Endodermal cell (in vitro differentiated cells): Measurements from ENCODE around the gene UMOD. TPM values are rescaled to one million over a fixed set of nuclear protein-coding genes. Genes with fewer than 3 reads are reported as not detected.

Experiments used
- DNase-seq: peaks from one replicate; pipeline ENCODE4 v3.0.0-alpha.2; 2017
- H3K27ac ChIP-seq: 2 replicates; pipeline ENCODE4 v1.5.1; 2013; ENCODE audit warnings: mild to moderate bottlenecking, low read depth, low read length, moderate library complexity
- H3K27me3 ChIP-seq: 2 replicates; pipeline ENCODE4 v1.6.1; 2013; ENCODE audit warnings: mild to moderate bottlenecking, low read length, moderate library complexity; ENCODE audit not compliant: insufficient read depth, control insufficient read depth, poor library complexity, severe bottlenecking
- H3K36me3 ChIP-seq: 2 replicates; pipeline ENCODE4 v1.7.0; 2013; ENCODE audit warnings: mild to moderate bottlenecking, low read length, moderate library complexity; ENCODE audit not compliant: control insufficient read depth, insufficient read depth
- H3K4me1 ChIP-seq: one replicate; pipeline ENCODE4 v1.7.0; 2013; ENCODE audit warnings: low read length; ENCODE audit not compliant: control insufficient read depth, insufficient read depth
- H3K4me3 ChIP-seq: 2 replicates; pipeline ENCODE4 v1.5.1; 2013; ENCODE audit warnings: mild to moderate bottlenecking, low read length, moderate library complexity
- H3K9ac ChIP-seq: 2 replicates; pipeline ENCODE4 v1.6.1; 2013; ENCODE audit warnings: mild to moderate bottlenecking, low read length, moderate library complexity; ENCODE audit not compliant: poor library complexity, severe bottlenecking; ENCODE audit errors: extremely low read depth
- H3K9me3 ChIP-seq: 2 replicates; pipeline ENCODE4 v1.6.1; 2013; ENCODE audit warnings: mild to moderate bottlenecking, low read length, moderate library complexity; ENCODE audit not compliant: control insufficient read depth
- H3K27ac Mint-ChIP-seq: 2 replicates; pipeline ENCODE4 v1.8.0; 2020; ENCODE audit warnings: mixed read lengths
- H3K27me3 Mint-ChIP-seq: 2 replicates; pipeline ENCODE4 v1.8.0; 2021; ENCODE audit warnings: mild to moderate bottlenecking, mixed read lengths; ENCODE audit not compliant: insufficient read depth
- H3K36me3 Mint-ChIP-seq: 2 replicates; pipeline ENCODE4 v1.8.0; 2020; ENCODE audit warnings: low read depth, mixed read lengths
- H3K4me1 Mint-ChIP-seq: 2 replicates; pipeline ENCODE4 v1.8.0; 2020; ENCODE audit warnings: mixed read lengths
- H3K4me3 Mint-ChIP-seq: 2 replicates; pipeline ENCODE4 v1.8.0; 2020; ENCODE audit warnings: mild to moderate bottlenecking, moderate library complexity, mixed read lengths
- H3K9me3 Mint-ChIP-seq: 2 replicates; pipeline ENCODE4 v1.8.0; 2020; ENCODE audit warnings: mild to moderate bottlenecking, mixed read lengths
- WGBS, 2 experiments: methylation state at CpG; one replicate each; pipeline versions ENCODE4 v1.1.5 to v1.1.7; 2013; ENCODE audit warnings: missing lambda C conversion rate in 2 of 2, mixed read lengths in 1 of 2; ENCODE audit not compliant: insufficient coverage in 1 of 2, insufficient read length in 1 of 2; 5-methylcytosine and 5-hydroxymethylcytosine counted together
- total RNA-seq, 2 donors: library from RNA; stranded (reverse); fragmentation: NEBNext Ultra II Directional in 1 of 2; extraction: Animal tissue kit (Norgen Biotek cat#: 25700) in 1 of 2; gene quantifications; 2 replicates in 1 of 2; 3 replicates in 1 of 2; pipeline ENCODE4 v1.2.1, GENCODE V29; 2021
- TF ChIP-seq, protein P1 (sequence below): fragments of 200-600 bp; sonication (generic); conservative IDR thresholded peaks from 2 replicates; pipeline ENCODE4 v1.5.0; 2021; ENCODE audit warnings: antibody characterized with exemption, mild to moderate bottlenecking

Gene UMOD
- total RNA-seq, 2 donors from 2014 or later: not detected

DNA sequence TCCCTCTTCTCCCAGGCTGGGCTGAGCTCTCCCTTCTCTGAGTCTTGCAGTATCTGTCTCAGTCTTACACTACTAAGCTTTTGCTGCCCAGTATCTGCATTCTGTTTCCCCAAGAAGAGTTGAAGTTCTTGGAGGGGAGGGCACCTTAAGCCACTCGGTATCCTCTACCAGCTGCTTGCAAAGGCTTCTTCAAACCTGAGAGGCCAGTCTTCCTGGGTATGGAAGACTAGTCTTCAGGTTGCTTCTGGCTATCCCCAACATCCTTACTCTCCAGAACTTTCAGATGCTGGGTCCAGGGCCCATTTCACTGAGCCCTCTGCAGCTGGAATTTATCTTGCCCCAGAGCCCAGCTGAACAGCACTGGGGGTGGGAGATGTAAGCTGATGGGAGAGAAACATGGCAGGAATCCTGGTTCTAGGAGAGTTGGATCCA lies 45.3 kb downstream of the UMOD start:
- Mint-ChIP-seq H3K4me1 (no peaks in the 10 kb centered on the region), H3K4me3 (no peak overlapping the region), H3K27me3 (no peaks in the 10 kb centered on the region), H3K36me3 (no peaks in the 10 kb centered on the region), H3K9me3 (no peaks in the 10 kb centered on the region), H3K27ac (no peak overlapping the region)
- DNase-seq: no peak
- TF ChIP-seq, protein P1, sequence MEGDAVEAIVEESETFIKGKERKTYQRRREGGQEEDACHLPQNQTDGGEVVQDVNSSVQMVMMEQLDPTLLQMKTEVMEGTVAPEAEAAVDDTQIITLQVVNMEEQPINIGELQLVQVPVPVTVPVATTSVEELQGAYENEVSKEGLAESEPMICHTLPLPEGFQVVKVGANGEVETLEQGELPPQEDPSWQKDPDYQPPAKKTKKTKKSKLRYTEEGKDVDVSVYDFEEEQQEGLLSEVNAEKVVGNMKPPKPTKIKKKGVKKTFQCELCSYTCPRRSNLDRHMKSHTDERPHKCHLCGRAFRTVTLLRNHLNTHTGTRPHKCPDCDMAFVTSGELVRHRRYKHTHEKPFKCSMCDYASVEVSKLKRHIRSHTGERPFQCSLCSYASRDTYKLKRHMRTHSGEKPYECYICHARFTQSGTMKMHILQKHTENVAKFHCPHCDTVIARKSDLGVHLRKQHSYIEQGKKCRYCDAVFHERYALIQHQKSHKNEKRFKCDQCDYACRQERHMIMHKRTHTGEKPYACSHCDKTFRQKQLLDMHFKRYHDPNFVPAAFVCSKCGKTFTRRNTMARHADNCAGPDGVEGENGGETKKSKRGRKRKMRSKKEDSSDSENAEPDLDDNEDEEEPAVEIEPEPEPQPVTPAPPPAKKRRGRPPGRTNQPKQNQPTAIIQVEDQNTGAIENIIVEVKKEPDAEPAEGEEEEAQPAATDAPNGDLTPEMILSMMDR: no peak
- no peak overlapping the region for H3K4me3 ChIP-seq
- H3K27me3 ChIP-seq: peaks cover 8% of the 10 kb centered on the region
- H3K4me1 ChIP-seq: no peaks in the 10 kb centered on the region
- no peaks in the 10 kb centered on the region for H3K36me3 ChIP-seq
- 67 to 87% methylated on average over 1 of the region's 1 CpG for WGBS, 2 experiments
- H3K9ac ChIP-seq: no peak overlapping the region
- no peaks in the 10 kb centered on the region for H3K9me3 ChIP-seq
- no peak overlapping the region for H3K27ac ChIP-seq

- no peaks in the 10 kb centered on the region for H3K27me3 Mint-ChIP-seq
- WGBS, 2 experiments: 83 to 90% methylated on average over 3 to 4 of the region's 4 CpGs
These were observed 46.1 kb downstream of the UMOD start for GRCh38 chr16:20306401-20306800.

GRCh38 chr16:20303012-20303411 lies 49.5 kb downstream of the UMOD start:
- H3K27me3 Mint-ChIP-seq: peaks cover 3% of the 10 kb centered on the region

More at GRCh38 chr16:20306401-20306800, 46.1 kb downstream of the UMOD start:
- TF ChIP-seq, protein P1: no peak
- Mint-ChIP-seq H3K9me3 (no peaks in the 10 kb centered on the region), H3K36me3 (no peaks in the 10 kb centered on the region), H3K4me1 (no peaks in the 10 kb centered on the region), H3K27ac (no peak overlapping the region), H3K4me3 (no peak overlapping the region)
- no peaks in the 10 kb centered on the region for H3K9me3 ChIP-seq
- peaks cover 8% of the 10 kb centered on the region for H3K27me3 ChIP-seq
- no peak overlapping the region for H3K9ac ChIP-seq
- H3K4me1 ChIP-seq: no peaks in the 10 kb centered on the region
- H3K27ac ChIP-seq: no peak overlapping the region
- H3K36me3 ChIP-seq: no peaks in the 10 kb centered on the region
- DNase-seq: no peak
- H3K4me3 ChIP-seq: no peak overlapping the region

More at GRCh38 chr16:20303012-20303411, 49.5 kb downstream of the UMOD start:
- Mint-ChIP-seq H3K9me3 (no peaks in the 10 kb centered on the region), H3K4me1 (no peaks in the 10 kb centered on the region), H3K36me3 (no peaks in the 10 kb centered on the region), H3K27ac (no peak overlapping the region), H3K4me3 (no peak overlapping the region)
- H3K9ac ChIP-seq: no peak overlapping the region
- WGBS, 2 experiments: 75 to 77% methylated on average over 4 of the region's 4 CpGs
- no peaks in the 10 kb centered on the region for H3K36me3 ChIP-seq
- no peaks in the 10 kb centered on the region for H3K9me3 ChIP-seq
- H3K27me3 ChIP-seq: peaks cover 8% of the 10 kb centered on the region
- DNase-seq: no peak
- H3K27ac ChIP-seq: no peak overlapping the region
- H3K4me3 ChIP-seq: no peak overlapping the region
- H3K4me1 ChIP-seq: no peaks in the 10 kb centered on the region
- TF ChIP-seq, protein P1: no peak
